ENCODE results near the gene CYTH4. TPM values are rescaled to one million over a fixed set of nuclear protein-coding genes. Genes with fewer than 3 reads are reported as not detected.

CYTH4 gene
- total RNA-seq, 1 donor from 2014 or later = not detected

DNA sequence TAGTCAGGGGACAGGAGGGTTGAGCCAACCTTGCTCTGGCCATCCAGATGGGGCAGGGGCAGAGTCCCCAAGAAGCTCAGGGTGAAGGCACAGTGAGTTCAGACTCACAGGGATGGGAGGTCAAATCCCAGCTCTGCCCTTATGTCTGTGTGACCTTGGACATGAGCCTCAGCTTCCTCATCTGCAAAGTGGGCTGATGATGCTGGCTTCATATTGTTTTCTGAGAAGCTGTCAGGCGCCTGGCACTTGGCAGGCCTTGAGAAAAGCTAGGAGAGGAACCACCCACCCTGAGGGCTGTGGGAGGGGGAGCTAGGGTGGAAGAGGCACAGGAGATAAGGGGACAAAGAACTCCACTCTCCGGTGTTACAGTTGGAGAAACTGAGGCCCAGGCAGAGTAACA is 23.6 kb downstream of the CYTH4 start:
- H3K36me3 Mint-ChIP-seq (ENCODE audit: low read depth) = no peaks in the 10 kb centered on the region
- H3K4me1 Mint-ChIP-seq (ENCODE audit: low read depth) = peaks cover 66% of the 10 kb centered on the region
- no peak overlapping the region for H3K4me3 Mint-ChIP-seq (ENCODE audit: unreplicated experiment)
- TF ChIP-seq, protein P1, sequence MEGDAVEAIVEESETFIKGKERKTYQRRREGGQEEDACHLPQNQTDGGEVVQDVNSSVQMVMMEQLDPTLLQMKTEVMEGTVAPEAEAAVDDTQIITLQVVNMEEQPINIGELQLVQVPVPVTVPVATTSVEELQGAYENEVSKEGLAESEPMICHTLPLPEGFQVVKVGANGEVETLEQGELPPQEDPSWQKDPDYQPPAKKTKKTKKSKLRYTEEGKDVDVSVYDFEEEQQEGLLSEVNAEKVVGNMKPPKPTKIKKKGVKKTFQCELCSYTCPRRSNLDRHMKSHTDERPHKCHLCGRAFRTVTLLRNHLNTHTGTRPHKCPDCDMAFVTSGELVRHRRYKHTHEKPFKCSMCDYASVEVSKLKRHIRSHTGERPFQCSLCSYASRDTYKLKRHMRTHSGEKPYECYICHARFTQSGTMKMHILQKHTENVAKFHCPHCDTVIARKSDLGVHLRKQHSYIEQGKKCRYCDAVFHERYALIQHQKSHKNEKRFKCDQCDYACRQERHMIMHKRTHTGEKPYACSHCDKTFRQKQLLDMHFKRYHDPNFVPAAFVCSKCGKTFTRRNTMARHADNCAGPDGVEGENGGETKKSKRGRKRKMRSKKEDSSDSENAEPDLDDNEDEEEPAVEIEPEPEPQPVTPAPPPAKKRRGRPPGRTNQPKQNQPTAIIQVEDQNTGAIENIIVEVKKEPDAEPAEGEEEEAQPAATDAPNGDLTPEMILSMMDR (IDR thresholded peaks at IDR 0.05) = no peak
- no peaks in the 10 kb centered on the region for H3K27me3 Mint-ChIP-seq (ENCODE audit: low read depth)
- H3K27ac Mint-ChIP-seq (ENCODE audit: unreplicated experiment) = peak overlapping the region; percentile 100
- no peak for DNase-seq (ENCODE audit: low spot score)
- no peaks in the 10 kb centered on the region for H3K9me3 Mint-ChIP-seq (ENCODE audit: low read depth)

- H3K4me1 Mint-ChIP-seq (ENCODE audit: low read depth) = peaks cover 63% of the 10 kb centered on the region
- peak overlapping the region; percentile 100 for H3K27ac Mint-ChIP-seq (ENCODE audit: unreplicated experiment)
- no peak for DNase-seq (ENCODE audit: low spot score)
- no peaks in the 10 kb centered on the region for H3K36me3 Mint-ChIP-seq (ENCODE audit: low read depth)
- no peak overlapping the region for H3K4me3 Mint-ChIP-seq (ENCODE audit: unreplicated experiment)
- TF ChIP-seq, protein P1 (IDR thresholded peaks at IDR 0.05) = no peak
- no peaks in the 10 kb centered on the region for H3K9me3 Mint-ChIP-seq (ENCODE audit: low read depth)
- H3K27me3 Mint-ChIP-seq (ENCODE audit: low read depth) = no peaks in the 10 kb centered on the region
Measured at GRCh38 chr22:37306494-37306829, 24.2 kb downstream of the CYTH4 start.

DNA sequence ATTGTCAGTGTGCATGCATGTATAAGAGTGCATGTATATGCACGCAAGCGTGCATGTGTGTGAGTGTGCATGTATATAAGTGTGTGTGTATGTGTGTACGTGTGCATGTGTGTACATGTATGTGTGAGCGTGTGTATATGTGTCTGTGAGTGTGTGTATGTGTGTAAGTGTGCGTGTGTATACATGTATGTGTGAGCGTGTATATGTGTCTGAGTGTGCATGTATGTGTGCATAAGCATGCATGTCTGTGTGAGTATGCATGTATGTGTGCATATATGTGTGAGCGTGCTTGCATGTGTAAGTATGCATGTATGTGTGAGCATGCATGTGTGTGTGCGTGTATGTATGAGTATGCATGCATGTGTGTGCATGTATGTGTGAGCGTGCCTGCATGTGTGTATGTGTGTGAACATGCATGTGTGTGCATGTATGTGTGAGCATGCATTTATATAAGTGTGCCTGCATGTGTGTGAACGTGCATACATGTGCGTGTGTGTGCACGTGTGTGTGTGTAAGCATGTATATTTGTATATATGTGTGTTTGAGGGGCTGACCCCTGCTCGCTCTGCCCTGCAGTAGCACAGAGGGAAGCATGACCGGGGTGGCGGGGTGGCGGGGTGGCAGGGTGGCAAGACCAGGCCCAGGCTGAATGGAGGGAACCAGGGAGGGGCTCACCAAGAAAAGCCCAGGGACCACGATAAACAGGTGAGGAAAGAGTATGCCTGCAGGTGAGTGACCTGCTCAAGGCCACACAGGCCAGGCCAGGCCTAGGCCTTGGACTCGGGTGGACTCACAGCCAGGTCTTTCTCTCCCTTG is 26.3 kb downstream of the CYTH4 start:
- Mint-ChIP-seq H3K27me3 (ENCODE audit: low read depth) (no peaks in the 10 kb centered on the region), H3K27ac (ENCODE audit: unreplicated experiment) (peak overlapping the region; percentile 100), H3K36me3 (ENCODE audit: low read depth) (no peaks in the 10 kb centered on the region), H3K4me3 (ENCODE audit: unreplicated experiment) (no peak overlapping the region), H3K9me3 (ENCODE audit: low read depth) (no peaks in the 10 kb centered on the region), H3K4me1 (ENCODE audit: low read depth) (peaks cover 54% of the 10 kb centered on the region)
- TF ChIP-seq, protein P1 (IDR thresholded peaks at IDR 0.05) = no peak
- DNase-seq (ENCODE audit: low spot score) = no peak

- no peak for DNase-seq (ENCODE audit: low spot score)
- Mint-ChIP-seq H3K9me3 (ENCODE audit: low read depth) (no peaks in the 10 kb centered on the region), H3K36me3 (ENCODE audit: low read depth) (no peaks in the 10 kb centered on the region), H3K4me3 (ENCODE audit: unreplicated experiment) (no peak overlapping the region), H3K27me3 (ENCODE audit: low read depth) (no peaks in the 10 kb centered on the region), H3K4me1 (ENCODE audit: low read depth) (peaks cover 54% of the 10 kb centered on the region), H3K27ac (ENCODE audit: unreplicated experiment) (no peak overlapping the region)
- TF ChIP-seq, protein P1 (IDR thresholded peaks at IDR 0.05) = no peak
Measured at GRCh38 chr22:37309211-37310074, 27.1 kb downstream of the CYTH4 start.

DNA sequence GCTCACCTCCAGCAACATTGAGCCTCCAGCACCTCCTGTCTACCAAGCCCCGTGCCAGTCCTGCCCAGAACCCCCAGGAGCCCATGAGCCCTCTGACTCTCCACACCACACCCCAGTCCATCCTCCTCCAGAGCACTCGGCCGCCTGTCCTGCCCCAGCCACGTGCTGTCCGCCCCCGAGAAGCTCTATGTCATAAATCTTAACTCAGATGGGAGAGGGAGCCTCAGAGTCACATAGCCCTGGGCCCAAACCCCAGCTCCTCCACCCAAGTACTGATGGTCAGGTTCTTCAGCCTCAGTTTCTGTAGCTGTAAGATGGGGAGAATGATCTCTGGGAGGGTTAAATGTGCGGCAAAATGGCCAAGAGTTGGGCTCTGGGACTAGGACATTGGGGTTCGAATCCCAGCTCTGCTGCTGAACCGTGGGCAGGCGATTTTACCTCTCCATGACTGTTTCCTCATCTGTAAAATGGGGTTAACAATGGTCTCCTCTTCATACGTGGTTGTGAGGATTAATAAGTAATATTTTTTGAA is 27.8 kb downstream of the CYTH4 start:
- H3K36me3 Mint-ChIP-seq (ENCODE audit: low read depth) = no peaks in the 10 kb centered on the region
- TF ChIP-seq, protein P1 (IDR thresholded peaks at IDR 0.05) = peak; percentile 12
- no peaks in the 10 kb centered on the region for H3K27me3 Mint-ChIP-seq (ENCODE audit: low read depth)
- no peaks in the 10 kb centered on the region for H3K9me3 Mint-ChIP-seq (ENCODE audit: low read depth)
- H3K27ac Mint-ChIP-seq (ENCODE audit: unreplicated experiment) = no peak overlapping the region
- H3K4me1 Mint-ChIP-seq (ENCODE audit: low read depth) = peaks cover 53% of the 10 kb centered on the region
- no peak overlapping the region for H3K4me3 Mint-ChIP-seq (ENCODE audit: unreplicated experiment)
- no peak for DNase-seq (ENCODE audit: low spot score)
